Forelimb muscle (tissue), 1 donor: Measurements from ENCODE around the gene ZNF576. TPM values are rescaled to one million over a fixed set of nuclear protein-coding genes. Genes with fewer than 3 reads are reported as not detected.
"Not testable (repeated sequence)": the region's sequence is repeated elsewhere in the genome, so short reads cannot be mapped to it uniquely, and the experiment has no call there.

Source experiments
- DNase-seq: peaks from one replicate; pipeline ENCODE4 v3.0.0-alpha.2; 2013; ENCODE audit warnings: low read depth
- polyA plus RNA-seq: library from polyadenylated mRNA; unstranded; fragments of 120-200 nt; gene quantifications from one replicate; pipeline ENCODE4 v1.2.1, GENCODE V29; 2013; ENCODE audit not compliant: insufficient read length

The ZNF576 gene
- polyA plus RNA-seq, 1 donor: 10.2 TPM

DNA sequence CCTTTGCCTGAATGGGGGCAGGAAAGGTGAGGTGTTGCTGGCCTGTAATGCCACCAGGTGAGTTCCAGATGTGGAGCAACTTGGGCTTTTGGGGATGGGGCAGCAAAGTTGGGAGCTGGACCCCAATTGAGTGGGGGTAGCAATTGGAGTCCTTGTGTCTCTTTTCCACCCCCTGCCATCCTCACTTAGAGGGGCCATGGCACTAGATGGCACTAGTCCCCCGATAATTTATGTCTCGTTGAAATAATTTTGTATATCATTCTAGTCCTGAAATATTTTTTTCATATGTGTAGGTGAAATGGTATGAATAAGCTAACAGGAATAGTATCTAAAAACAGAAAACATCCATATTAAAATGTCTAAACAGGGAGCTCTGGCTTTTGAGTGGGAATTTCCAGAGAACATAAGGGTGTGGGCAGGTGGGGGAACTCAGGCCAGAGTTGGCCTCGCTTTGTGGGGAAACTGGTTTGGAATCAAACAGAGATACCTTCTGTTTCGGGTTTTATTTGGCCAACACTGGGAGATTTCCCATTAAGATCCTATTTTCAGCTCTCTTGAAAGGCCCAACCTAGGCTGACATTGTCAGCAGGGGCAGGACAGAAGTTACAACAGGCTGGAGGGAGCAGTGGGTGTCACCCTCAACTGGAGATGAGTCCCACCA lies 3.4 kb downstream of the ZNF576 start:
- DNase-seq: no peak

DNA sequence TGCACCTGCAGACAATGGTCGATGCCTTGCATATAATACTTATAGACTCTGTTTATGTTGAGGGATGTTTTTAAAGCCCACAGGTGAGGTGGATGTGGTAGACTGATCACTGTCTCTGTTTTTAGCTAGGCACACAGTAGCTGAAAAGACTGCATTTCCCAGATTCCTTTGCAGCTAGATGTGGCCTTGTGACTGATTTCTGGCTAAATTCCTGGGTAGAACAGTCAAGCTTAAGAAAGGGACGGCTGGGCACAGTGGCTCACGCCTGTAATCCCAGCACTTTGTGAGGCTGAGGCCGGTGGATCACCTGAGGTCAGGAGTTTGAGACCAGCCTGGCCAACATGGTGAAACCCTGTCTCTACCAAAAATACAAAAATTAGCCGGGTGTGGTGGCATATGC lies 3.9 kb downstream of the ZNF576 start:
- DNase-seq: not testable (repeated sequence)

DNA sequence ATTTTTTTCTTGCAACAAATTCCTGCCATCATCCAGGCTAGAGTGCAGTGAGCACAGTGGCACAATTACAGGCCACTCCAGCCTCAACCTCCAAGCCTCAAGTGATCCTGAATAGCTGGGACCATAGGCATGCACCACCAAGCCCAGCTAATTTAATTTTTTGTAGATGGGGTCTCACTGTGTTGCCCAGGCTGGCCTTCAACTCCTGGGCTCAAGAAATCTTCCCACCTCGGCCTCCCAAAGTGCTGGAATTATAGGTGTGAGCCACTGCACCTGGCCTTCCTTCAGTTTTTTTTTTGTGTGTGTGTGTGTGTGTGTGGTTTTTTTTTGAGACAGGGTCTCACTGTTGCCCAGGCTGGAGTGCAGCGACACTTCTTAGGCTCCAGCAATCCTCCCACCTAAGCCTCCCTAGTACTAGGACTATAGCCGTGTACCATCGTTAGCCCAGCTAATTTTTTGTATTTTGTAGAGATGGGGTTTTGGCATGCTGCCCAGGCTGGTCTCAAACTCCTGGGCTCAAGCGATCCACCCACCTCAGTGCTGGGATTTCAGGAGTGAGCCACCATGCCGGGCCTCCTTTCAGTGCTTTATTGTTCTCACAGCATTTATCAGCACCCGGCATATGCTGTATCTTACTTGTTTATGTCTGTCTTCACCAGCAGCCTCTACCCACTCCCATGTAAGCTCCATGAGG lies 9.6 kb downstream of the ZNF576 start:
- DNase-seq: no peak

DNA sequence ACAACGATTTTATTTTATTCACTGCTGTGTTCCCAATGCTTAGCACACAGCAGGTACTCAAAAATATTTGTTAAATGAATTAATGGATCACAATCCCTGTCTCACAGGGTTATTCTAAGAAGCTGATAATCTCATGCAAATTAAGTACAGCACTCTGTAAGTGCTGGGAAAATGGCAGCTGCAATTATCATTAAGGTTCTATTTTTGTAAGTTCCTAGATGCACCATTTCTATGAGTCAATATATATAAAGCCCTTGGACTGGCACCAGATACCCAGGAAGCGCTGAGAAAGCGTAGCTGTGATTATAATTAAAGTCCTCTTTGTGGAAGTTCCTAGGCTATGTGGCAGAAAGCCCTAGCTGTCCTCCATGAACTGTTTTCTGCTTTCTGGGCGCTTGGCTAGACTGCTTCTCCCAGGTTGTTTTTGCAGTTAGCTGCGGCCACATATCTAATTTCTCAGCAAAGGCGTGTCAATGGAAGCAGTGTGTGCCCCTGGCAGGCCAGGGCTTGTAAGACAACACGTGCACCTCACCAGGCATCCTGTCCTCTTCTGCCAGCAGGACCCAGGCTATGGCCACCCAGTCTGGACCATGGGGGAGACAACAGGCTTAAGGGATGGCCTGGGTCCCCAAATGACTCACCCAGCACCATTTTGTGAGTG lies 10.3 kb downstream of the ZNF576 start:
- no peak for DNase-seq

DNA sequence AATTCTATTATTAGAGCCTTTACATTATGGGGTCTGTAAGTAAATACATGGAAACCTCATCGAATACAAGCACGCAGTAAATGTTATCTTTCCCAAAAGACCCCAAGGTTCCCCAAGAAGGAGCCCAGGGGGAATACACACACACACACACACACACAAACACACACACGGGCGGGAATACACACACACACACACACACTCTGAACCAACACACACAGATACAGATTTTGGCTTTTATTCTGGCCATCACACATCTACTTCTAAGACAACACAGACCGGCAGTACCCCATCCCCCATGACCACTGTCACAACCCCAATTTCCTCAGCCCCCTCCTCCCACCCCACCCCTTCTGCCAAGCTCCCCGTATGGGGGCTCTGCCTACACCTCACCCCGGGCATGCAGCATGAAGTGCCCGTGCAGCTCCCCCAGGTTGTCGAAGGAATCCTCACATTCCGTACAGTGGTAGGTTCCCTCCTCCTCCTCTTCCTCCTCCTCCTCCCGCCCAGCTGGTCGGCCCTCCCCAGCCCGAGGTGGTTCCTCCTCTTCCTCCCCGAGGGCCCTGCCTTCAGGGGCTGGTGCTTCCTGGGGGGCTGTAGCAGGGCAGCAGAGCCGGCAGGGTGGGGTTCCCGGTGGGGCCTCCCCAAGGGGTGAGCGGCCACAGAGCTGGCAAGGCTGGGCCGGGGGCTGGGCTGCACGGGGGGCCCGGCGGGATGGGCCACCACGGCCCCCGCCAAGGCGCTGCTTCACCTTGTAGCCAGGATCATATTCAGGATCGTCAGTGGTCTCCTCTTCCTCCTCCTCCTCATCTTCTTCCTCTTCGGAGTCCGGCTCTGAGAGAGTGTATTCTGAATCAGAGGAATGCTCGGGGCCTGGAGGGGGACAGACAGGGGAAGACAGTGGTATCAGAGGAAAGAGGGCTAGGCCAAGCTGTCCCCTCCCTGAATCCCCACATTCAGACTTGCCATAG lies 11.1 kb downstream of the ZNF576 start:
- no peak for DNase-seq

DNA sequence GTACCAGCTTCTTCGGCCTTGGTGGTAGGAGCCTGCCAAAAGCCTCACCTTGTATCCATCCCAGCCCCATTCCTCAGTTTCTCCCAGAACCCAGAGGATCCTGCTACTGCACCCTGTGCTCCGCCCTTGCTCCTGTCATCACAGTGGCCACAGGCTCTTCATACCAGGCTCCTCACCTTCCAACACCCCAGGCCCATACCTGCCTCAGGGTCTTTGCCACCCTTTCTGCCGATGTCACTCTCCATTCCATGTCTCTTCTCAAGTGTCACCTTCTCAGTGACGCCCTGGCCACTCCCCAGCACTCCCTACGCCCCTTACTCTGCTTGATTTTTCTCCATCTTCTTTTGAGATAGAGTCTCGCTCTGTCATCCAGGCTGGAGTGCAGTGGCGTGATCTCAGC lies 13.5 kb downstream of the ZNF576 start:
- no peak for DNase-seq

DNA sequence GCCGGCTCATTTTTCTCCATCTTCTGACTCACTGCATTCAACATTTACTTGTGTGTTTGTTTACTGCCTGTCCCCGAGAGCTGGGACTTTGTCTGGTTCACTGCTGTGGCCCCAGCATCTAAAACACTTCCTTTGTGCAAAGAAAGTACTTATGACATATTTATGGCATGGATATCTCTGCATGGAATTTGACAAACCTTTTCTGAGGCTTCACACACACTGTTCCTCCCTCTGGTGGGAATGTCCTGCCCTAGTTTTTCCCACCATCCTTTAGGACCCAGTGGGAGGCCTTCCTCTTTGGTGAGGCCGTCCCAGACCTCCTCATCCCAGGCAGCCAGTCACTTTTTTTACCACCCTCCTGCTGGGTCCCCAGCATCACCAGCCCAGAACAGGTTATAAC lies 14.1 kb downstream of the ZNF576 start:
- DNase-seq: no peak

DNA sequence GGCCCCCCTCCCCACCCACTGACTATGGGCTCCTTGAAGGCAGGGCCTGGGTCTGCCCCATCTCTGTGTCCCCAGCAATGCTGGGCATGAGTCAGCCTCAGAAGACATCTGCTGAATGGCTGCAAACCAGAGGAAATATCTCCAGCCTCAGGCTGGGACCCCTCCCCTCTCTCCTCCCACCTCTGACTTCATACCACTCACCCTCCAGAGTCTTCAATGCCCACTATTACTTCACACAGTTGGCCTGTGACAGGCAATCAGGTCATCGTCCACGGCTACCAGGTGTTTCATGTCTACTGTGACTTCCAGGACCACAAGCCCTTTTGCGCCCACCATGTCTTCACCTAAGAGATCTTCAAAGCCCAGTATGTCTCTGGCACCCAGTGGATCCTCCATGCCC lies 15.4 kb downstream of the ZNF576 start, which contains the start of gene SRRM5:
Gene SRRM5 (plus strand): TSS at position 301 of the 400 bp plus-strand sequence. CDS start 34 bp downstream, at position 335.
- DNase-seq: no peak

DNA sequence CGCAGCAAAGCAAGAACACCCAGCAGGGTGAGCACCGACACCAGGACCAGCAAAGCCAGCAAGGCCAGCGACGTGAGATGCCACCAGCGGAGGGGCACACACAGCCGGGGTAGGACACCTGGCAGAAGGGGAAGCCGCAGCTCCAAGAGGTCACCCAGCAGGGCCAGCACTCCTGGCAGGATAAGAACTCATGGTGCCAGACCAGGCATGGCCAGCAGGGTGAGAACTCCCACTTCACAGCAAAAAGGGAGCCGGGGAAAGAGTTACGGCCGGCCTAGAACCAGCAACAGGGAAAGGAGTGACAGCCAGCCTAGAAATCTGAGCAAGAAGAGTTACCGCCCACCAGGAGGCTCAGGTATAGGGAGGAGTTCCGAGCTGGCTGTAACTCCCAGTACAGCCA lies 16.0 kb downstream of the ZNF576 start:
- no peak for DNase-seq

DNA sequence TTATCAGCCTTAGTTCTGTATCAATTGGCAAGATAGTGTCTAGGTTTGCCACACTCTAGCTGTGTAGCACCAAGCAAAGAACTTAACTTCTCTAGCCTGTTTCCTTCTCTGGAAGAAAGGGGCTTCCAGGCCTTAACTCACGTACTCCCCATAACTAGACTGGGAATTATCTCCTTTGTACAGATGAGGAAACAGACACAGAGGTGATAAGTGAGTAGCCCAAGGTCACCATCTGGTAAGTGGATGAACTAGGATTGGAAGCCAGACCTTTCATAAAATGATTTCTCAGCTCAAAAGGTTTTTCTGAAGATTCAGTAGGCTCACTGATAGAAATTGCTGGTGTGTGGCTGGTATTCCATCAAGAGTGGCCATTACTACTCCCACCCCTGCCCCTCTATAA lies 19.9 kb downstream of the ZNF576 start:
- DNase-seq: no peak

DNA sequence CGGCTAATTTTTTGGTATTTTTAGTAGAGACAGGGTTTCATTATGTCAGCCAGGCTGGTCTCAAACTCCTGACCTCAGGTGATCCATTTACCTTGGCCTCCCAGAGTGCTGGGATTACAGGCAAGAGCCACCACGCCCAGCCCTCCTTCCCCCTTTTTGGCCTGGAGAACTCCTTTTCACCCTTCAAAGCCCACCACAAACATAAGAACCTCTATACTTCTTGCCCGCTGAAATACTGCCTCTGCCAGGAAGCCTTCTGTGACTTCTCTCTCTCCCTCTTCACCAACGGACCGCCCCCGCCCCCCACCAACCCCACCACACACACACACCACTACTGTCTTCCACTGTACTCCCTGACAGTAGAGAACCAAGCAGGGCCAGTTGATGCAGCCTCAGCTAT lies 20.6 kb downstream of the ZNF576 start:
- DNase-seq: no peak

DNA sequence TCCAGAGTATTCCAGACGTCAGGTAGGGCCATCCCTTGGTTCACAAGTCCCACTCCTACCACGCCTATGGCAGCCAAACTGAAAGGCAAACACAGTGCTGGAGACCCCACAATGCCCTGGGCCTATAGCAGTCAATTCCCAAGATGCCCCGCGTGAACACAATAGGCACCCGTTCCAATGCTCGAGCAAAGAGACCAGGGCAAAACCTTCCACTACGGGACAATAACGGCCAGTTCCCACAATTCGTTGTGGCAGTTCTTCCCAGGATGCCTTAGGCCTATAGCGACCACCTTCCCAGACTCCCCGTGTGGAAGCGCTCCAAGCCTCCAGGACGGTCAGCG lies 22.5 kb downstream of the ZNF576 start:
- DNase-seq: no peak

DNA sequence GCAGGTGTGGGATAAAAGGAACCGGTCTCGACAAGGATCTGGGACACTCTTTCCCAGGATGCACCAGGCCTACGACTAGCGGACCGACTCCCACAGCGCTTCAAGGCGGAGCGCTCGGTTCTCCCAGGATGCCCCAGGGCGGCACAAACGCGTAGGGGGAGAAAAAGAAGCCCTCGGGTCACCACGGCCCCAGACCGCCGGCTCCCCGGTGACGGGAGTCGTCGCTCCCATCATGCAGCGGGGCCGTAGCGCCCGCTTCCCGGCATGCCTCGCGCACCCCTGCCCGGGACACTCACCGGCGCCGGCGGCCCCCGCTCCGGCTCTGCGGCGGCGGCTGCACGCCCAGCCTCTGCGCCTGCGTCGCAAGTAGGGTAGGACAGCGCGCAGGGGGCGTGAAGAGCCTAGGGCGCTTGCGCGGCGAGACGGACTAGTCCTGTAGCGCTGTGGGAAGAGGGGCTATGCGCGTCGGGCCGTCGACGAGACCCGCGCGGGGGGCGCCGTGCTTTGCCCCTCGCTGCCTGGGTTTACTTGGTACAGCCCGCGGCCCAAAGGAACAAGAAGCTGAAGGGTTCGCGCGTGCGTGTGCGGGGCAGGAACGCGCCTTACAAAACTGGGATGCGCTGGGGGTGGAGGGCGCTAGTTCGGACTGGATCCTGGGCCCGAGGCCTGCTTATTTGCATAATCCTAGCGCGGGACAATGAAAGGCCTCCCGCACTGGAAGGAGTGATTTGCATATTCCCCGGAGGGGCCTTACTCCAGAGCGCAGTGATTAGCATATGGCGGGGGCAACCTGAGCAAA lies 23.1 kb downstream of the ZNF576 start, which contains the start of gene ZNF428:
Gene ZNF428 (minus strand): TSS at position 368 of the 799 bp plus-strand sequence. CDS start 5,325 bp downstream, outside the sequence.
- no peak for DNase-seq

DNA sequence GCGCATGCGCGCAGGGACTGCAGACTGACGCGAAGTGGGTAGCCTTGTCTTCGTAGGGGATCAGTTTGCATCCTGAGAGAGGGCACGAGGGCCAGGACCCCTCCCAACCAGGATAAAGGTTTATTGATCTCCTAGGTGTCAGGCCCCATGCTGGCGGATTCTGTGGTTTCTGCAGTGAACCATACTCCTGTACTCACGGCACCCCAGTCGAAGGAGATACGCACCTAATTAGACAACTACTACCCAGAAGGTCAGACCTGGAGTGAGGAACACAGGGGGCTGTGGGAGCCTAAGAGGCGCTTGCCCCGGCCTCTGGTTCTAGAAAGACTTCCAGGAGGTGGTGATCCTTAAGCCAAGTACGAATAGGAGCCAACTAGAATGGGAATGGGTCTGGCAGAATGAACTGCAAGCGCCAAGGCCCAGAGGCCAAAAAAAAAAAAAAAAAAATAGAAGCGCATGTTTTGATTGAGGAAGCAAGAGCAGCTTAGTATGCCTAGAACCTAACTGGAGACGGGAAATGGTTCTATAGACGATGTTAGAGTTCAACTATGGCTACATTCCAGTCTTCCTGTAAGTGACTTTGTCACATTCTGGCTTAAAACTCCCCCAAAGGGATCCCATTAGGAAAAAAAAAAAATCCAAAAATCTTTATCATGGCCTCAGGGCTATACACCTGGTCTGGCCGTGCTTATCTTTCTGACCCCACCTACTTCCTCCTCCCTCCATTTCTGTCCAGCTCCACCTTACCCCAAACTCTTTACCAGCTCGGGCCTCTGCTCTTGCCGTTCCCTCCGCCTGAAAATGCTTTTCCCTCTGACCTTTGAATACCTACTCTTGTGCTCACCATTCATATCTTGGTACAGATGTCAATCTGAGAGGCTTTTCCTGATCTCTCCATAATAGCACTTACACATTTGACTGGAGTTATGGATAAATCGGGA lies 23.9 kb downstream of the ZNF576 start:
- DNase-seq: no peak

DNA sequence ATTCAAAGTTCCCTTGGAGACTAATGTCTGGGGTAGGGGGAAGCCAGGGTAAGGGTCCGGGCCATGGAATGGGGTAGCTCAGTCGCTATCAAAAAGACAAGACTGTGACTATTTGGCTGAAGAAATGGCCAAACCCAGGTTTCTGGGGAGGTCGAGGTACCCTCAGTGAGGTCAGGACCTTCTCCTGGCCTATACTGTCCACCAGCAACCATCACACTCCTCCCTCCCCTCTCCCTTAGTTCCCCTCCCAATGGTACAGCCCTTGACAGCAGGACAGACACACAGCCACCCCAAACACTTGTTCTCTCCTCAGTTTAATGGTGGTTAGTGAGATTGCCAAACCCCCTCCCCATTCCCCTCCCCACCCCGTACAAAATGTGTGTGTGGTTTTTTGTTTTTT lies 25.7 kb downstream of the ZNF576 start:
- DNase-seq: no peak

DNA sequence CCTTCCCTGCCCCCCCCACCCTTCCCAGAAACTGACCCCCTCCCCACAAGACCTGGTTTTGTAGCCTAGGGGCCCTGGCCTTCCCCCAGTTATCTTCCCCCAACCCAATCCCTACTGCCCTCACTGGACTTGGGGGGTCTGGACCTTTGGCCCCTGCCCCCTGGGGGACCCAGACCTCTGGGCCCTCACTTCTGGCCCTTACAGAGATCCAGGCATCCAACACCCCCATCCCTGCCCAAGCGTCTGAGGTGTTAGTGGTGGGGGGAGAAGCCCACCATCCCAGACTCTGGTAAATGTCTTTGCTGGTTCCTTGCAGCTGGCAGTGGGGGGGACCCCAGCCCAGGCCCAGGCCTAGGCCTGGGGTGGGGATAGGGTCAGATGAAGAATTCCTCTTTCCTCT lies 26.6 kb downstream of the ZNF576 start:
- no peak for DNase-seq

DNA sequence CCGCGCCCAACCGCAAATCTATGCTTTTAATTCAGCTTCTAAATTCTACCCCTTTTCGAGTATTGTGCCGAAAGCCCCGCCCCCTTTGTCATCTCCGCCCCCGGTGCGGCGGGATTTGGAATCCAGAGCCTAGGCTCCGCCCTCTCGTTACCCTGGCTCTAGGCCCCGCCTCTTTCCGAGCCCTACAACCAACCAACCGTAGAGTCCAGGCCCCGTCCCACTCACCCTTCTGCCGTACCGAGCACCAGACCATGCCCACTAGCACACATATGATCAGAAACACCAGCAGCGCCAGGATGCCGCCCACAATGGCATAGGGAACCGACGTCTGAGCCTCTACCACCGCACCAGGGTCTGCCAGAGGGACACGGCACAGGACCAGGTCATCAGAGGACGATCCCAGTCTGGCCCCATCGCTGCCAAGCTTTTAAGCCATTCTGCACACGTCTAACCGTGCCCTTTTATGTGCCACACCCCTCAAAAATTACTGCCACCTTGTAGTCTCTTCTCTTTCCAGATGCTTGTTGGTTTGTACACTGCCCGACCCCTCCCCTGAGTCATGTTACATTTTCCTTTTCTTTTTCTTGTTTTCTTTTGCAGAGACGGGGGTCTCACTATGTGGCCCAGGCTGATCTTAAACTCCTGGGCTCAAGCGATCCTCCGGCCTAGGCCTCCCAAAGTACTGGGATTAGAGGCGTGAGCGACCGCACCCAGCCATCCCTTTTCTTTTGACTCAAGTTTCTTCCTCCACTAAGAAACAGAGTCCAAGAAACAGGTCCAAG lies 27.7 kb downstream of the ZNF576 start:
- DNase-seq: no peak

DNA sequence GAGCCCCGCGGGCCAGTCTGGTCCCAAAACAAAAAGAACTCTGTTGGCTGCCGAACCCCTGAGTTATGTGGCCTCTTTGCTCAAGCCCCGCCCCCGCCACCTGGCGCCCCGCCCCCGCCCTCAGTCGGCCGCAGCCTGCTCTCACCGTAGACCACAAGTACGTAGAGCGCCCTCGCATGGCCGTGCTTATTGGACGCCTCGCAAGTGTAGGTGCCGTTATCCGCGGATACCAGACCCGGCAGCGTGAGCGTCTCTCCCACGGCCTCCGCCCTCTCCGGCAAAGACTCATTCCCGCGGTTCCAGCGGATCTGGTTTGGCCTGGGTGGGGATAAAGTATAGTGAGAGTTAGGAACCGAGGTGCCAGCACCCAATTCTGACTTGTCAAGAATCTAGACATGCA lies 28.5 kb downstream of the ZNF576 start:
- DNase-seq: no peak
